Measurements from ENCODE around the gene JAG2. TPM values are rescaled to one million over a fixed set of nuclear protein-coding genes. Genes with fewer than 3 reads are reported as not detected.

Gene JAG2
- total RNA-seq, 3 donors from 2014 or later = 4.2 to 15.4 (median 13.1) TPM

DNA sequence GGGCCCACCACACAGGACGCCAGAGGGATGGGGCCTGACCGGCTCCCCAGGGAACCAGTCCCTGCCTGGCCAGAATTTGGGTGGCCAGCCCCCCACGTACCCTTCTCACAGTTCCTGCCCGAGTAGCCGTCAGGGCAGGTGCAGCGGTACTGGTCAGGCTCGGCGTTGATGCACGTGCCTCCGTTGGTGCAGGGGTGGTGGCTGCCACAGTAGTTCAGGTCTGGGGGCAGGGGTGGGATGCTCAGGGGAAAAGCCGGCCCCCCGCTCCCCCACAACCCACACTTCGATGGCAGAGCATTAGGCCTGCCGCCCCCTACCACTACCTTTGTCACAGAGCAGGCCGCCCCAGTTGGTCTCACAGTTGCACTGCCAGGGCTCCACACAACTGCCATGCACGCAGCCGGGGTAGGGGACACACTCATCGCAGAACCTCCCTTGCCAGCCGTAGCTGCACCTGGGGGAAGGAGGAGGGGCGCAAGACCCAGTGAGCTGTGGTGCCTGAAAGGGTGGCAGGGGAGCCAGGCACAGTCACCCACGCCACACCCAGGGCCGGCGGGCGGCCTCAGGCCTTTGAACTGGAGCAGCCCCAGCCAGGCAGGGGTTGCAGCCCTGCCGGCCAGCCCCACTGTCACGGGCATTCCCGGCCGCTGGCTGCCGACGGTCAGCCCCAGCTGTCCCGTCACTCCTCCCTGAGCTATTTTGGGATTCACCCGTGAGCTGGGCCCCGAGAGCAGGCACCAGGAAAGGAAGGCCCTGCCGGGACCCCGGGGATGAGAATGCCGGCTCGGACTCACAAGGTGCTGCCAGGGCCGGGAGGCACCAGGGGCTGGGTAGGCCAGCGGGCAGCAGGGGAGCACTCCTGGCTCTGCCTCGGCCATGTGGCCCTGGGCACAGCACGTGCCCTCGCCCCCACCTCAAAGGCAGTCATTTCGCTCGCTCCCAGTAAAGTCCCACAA is 16.5 kb downstream of the JAG2 start:
- Histone ChIP-seq H3K36me3 (no peaks in the 10 kb centered on the region), H3K27ac (peak overlapping the region in 1 of 2 donors; percentile 63), H3K27me3 (no peaks in the 10 kb centered on the region), H3K4me1 (no peaks in the 10 kb centered on the region), H3K9me3 (no peaks in the 10 kb centered on the region), H3K4me3 (no peak overlapping the region)
- TF ChIP-seq POLR2AphosphoS5 (IDR thresholded peaks at IDR 0.05) = no peak
- TF ChIP-seq, protein P1, sequence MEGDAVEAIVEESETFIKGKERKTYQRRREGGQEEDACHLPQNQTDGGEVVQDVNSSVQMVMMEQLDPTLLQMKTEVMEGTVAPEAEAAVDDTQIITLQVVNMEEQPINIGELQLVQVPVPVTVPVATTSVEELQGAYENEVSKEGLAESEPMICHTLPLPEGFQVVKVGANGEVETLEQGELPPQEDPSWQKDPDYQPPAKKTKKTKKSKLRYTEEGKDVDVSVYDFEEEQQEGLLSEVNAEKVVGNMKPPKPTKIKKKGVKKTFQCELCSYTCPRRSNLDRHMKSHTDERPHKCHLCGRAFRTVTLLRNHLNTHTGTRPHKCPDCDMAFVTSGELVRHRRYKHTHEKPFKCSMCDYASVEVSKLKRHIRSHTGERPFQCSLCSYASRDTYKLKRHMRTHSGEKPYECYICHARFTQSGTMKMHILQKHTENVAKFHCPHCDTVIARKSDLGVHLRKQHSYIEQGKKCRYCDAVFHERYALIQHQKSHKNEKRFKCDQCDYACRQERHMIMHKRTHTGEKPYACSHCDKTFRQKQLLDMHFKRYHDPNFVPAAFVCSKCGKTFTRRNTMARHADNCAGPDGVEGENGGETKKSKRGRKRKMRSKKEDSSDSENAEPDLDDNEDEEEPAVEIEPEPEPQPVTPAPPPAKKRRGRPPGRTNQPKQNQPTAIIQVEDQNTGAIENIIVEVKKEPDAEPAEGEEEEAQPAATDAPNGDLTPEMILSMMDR (IDR thresholded peaks at IDR 0.05) = no peak
- no peak for TF ChIP-seq POLR2A (IDR thresholded peaks at IDR 0.05)
- intact Hi-C loops (cut with DNase I; ENCODE audit: low total_unique reads) = no loop called here
- no peak for DNase-seq (ENCODE audit: low spot score in 2 of 2)

DNA sequence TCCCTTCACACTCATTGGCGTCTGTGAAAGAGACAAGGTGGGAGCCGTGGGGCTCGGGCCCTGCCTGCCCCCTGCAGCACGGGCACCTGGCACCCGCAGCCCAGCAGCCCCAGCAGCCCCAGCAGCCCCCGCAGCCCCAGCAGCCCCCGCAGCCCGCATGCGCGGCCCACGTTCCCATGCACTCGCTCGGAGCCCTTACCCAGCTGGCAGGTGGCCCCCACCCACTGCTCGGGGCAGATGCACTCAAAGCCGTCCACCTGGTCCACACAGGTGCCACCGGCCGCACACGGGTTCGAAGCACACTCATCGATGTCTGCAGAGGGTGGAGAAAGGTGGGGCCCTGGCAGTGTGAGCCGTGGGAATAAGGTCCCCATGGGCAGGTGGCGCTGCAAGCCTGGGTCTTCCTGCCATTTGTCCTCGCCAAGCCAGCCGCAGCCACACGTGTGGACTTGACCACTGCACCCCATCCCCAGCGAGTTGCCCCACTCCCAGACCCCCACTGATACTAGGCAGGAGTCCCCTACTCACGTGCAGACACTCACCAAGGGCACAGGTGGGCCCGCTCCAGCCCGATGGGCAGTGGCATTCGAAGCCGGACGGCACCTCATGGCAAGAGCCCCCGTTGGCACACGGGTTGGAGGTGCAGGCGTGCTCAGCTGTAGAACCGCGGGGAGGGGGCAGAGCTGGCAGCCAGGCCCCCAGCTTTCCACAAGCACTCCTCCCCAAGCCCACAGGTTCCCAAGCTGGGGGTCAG is 17.3 kb downstream of the JAG2 start:
- DNase-seq (ENCODE audit: low spot score in 2 of 2) = no peak
- intact Hi-C loops (cut with DNase I; ENCODE audit: low total_unique reads) = no loop called here
- Histone ChIP-seq H3K36me3 (no peaks in the 10 kb centered on the region), H3K9me3 (no peaks in the 10 kb centered on the region), H3K4me3 (no peak overlapping the region), H3K4me1 (no peaks in the 10 kb centered on the region), H3K27ac (no peak overlapping the region), H3K27me3 (no peaks in the 10 kb centered on the region)
- TF ChIP-seq, protein P1 (IDR thresholded peaks at IDR 0.05) = no peak
- TF ChIP-seq POLR2A (IDR thresholded peaks at IDR 0.05) (no peak), POLR2AphosphoS5 (IDR thresholded peaks at IDR 0.05) (no peak)

DNA sequence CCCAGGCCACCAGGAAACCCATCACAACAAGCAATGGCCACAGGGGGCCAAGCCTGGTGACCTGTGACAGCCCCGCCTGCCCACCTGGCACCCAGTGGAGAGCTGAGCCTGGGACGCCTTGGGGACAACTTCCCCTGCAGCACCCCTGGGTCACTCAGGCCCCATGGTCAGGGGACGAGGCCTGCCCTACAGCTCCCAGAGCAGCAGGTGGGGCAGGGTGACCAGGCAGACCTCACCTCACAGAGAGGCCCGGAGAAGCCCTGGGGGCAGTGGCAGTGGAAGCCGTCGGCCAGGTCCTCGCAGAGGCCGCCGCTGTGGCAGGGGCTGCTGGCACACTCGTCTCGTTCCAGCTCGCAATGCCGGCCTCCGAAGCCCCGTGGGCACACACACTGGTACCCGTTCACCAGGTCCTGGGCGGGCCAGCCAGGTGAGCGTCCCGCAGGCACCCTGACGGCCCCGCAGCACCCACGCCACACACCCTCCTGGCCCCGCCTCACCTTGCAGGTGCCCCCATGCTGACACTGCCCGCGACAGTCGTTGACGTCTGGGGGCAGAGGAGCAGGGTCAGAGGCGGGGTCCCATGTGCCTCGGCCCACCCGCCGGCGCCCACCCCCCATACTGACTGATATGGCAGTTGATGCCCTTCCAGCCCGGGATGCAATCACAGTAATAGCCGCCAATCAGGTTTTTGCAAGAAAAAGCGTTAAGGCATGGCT is 18.1 kb downstream of the JAG2 start:
- no peaks in the 10 kb centered on the region for H3K9me3 ChIP-seq
- no peaks in the 10 kb centered on the region for H3K27me3 ChIP-seq
- no peak overlapping the region for H3K27ac ChIP-seq
- H3K36me3 ChIP-seq = no peaks in the 10 kb centered on the region
- no peak overlapping the region for H3K4me3 ChIP-seq
- intact Hi-C loops (cut with DNase I; ENCODE audit: low total_unique reads) = no loop called here
- TF ChIP-seq POLR2AphosphoS5 (IDR thresholded peaks at IDR 0.05) (no peak), POLR2A (IDR thresholded peaks at IDR 0.05) (no peak)
- TF ChIP-seq, protein P1 (IDR thresholded peaks at IDR 0.05) = no peak
- no peaks in the 10 kb centered on the region for H3K4me1 ChIP-seq
- DNase-seq (ENCODE audit: low spot score in 2 of 2) = no peak

DNA sequence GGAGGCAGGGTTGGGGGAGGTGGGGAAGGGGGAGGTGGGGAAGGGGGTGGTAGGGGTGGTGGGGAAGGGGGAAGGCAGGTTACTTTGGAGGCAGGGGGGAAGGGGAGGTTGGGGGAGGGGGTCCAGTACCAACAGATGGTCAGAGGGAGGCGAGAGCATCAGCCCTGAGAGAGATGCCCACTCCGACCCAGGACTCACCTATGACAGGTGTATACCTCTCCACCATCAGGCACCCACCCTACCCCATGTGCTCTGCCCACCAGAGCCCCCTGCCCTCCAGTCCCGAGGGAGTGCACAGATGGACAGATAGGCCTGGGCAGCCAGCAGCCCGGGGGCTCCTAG is 18.6 kb downstream of the JAG2 start:
- no peak for TF ChIP-seq POLR2AphosphoS5 (IDR thresholded peaks at IDR 0.05)
- TF ChIP-seq, protein P1 (IDR thresholded peaks at IDR 0.05) = no peak
- TF ChIP-seq POLR2A (IDR thresholded peaks at IDR 0.05) = no peak
- Histone ChIP-seq H3K27me3 (no peaks in the 10 kb centered on the region), H3K27ac (no peak overlapping the region), H3K4me3 (no peak overlapping the region), H3K9me3 (no peaks in the 10 kb centered on the region), H3K36me3 (no peaks in the 10 kb centered on the region), H3K4me1 (no peaks in the 10 kb centered on the region)
- intact Hi-C loops (cut with DNase I; ENCODE audit: low total_unique reads) = no loop called here
- no peak for DNase-seq (ENCODE audit: low spot score in 2 of 2)

All from breast epithelium (tissue), 4 donors.